CD14-positive monocyte (primary cell): Measurements from ENCODE around the gene OSBPL2. TPM values are rescaled to one million over a fixed set of nuclear protein-coding genes. Genes with fewer than 3 reads are reported as not detected.

Experiments
- DNase-seq, 3 donors: peaks; one replicate each; pipeline ENCODE4 v3.0.0-alpha.2; 2011 to 2022
- H2AFZ ChIP-seq: 2 replicates; pipeline ENCODE4 v1.6.0; 2012; ENCODE audit warnings: mild to moderate bottlenecking, low read depth, low read length, inconsistent platforms; ENCODE audit not compliant: insufficient read depth, poor library complexity, severe bottlenecking
- H3K27ac ChIP-seq, 2 donors: 1 replicate in 1 of 2; 2 replicates in 1 of 2; pipeline ENCODE4 v1.5.1; 2012 to 2013; ENCODE audit warnings: low read length in 2 of 2, control low read depth in 1 of 2, inconsistent platforms in 1 of 2, low read depth in 1 of 2, mild to moderate bottlenecking in 1 of 2
- H3K27me3 ChIP-seq, 2 donors: one replicate each; pipeline versions ENCODE4 v1.6.0 to v1.6.1; 2011 to 2013; ENCODE audit warnings: low read length in 2 of 2; ENCODE audit not compliant: control insufficient read depth in 2 of 2, insufficient read depth in 2 of 2
- H3K36me3 ChIP-seq, 2 donors: replicated peaks in 1 of 2; 1 replicate in 1 of 2; 2 replicates in 1 of 2; pipeline versions ENCODE4 v1.5.1 to v1.6.1; 2012 to 2013; ENCODE audit warnings: low read length in 2 of 2, control low read depth in 1 of 2, inconsistent platforms in 1 of 2, mild to moderate bottlenecking in 1 of 2; ENCODE audit not compliant: insufficient read depth in 2 of 2, control insufficient read depth in 1 of 2
- H3K4me1 ChIP-seq, 2 donors: 1 replicate in 1 of 2; 2 replicates in 1 of 2; pipeline versions ENCODE4 v1.5.1 to v1.6.1; 2012 to 2013; ENCODE audit warnings: low read length in 2 of 2, control low read depth in 1 of 2, inconsistent platforms in 1 of 2, mild to moderate bottlenecking in 1 of 2, moderate library complexity in 1 of 2; ENCODE audit not compliant: insufficient read depth in 2 of 2, control insufficient read depth in 1 of 2
- H3K4me2 ChIP-seq: replicated peaks from 2 replicates; pipeline ENCODE3; 2012; ENCODE audit warnings: low read length, moderate library complexity, mild to moderate bottlenecking; ENCODE audit not compliant: poor library complexity, severe bottlenecking; ENCODE audit errors: extremely low read depth
- H3K4me3 ChIP-seq, 3 experiments: fragments of 200-600 bp in 1 of 3; sonication (generic) in 1 of 3; replicated peaks in 1 of 3; 1 replicate in 2 of 3; 2 replicates in 1 of 3; pipeline ENCODE4 v1.5.1; 2011 to 2013; ENCODE audit warnings: low read length in 3 of 3, mild to moderate bottlenecking in 3 of 3, control low read depth in 2 of 3, low read depth in 2 of 3, inconsistent platforms in 1 of 3, moderate library complexity in 1 of 3
- H3K79me2 ChIP-seq: 2 replicates; pipeline ENCODE4 v1.6.0; 2012; ENCODE audit warnings: mild to moderate bottlenecking, control low read depth, inconsistent platforms, low read length, moderate library complexity; ENCODE audit not compliant: insufficient read depth
- H3K9ac ChIP-seq: 2 replicates; pipeline ENCODE4 v1.6.0; 2017; ENCODE audit warnings: low read length, mild to moderate bottlenecking; ENCODE audit not compliant: insufficient read depth, poor library complexity, severe bottlenecking
- H3K9me3 ChIP-seq, 2 donors: replicated peaks in 1 of 2; 1 replicate in 1 of 2; 2 replicates in 1 of 2; pipeline versions ENCODE4 v1.5.1 to v1.6.1; 2012 to 2013; ENCODE audit warnings: low read length in 2 of 2, control low read depth in 1 of 2; ENCODE audit not compliant: control insufficient read depth in 1 of 2, insufficient read depth in 1 of 2
- H4K20me1 ChIP-seq: 2 replicates; pipeline ENCODE4 v1.6.0; 2012; ENCODE audit warnings: mild to moderate bottlenecking, low read length, control low read depth, moderate library complexity; ENCODE audit not compliant: insufficient read depth
- H3K27ac Mint-ChIP-seq, 7 donors: one replicate each; pipeline ENCODE4 v1.8.0; 2020; ENCODE audit warnings: mild to moderate bottlenecking in 7 of 7, mixed read lengths in 7 of 7, moderate library complexity in 6 of 7, inconsistent platforms in 2 of 7
- H3K27me3 Mint-ChIP-seq, 3 donors: one replicate each; pipeline ENCODE4 v1.8.0; 2021 to 2022; ENCODE audit warnings: low read depth in 3 of 3, mild to moderate bottlenecking in 3 of 3, mixed read lengths in 3 of 3, moderate library complexity in 3 of 3, inconsistent platforms in 1 of 3
- H3K36me3 Mint-ChIP-seq, 2 donors: one replicate each; pipeline ENCODE4 v1.8.0; 2020; ENCODE audit warnings: mixed read lengths in 2 of 2, inconsistent platforms in 1 of 2, mild to moderate bottlenecking in 1 of 2
- H3K4me1 Mint-ChIP-seq: one replicate; pipeline ENCODE4 v1.8.0; 2020; ENCODE audit warnings: mild to moderate bottlenecking, mixed read lengths
- H3K4me3 Mint-ChIP-seq, 2 donors: one replicate each; pipeline ENCODE4 v1.8.0; 2020; ENCODE audit warnings: mild to moderate bottlenecking in 2 of 2, mixed read lengths in 2 of 2, moderate library complexity in 1 of 2
- H3K9me3 Mint-ChIP-seq, 7 donors: one replicate each; pipeline ENCODE4 v1.8.0; 2020 to 2022; ENCODE audit warnings: mixed read lengths in 7 of 7, mild to moderate bottlenecking in 6 of 7, moderate library complexity in 6 of 7, inconsistent platforms in 2 of 7
- WGBS: methylation state at CpG from one replicate; pipeline ENCODE4 v1.1.5; 2013; ENCODE audit warnings: missing lambda C conversion rate; ENCODE audit not compliant: insufficient coverage; 5-methylcytosine and 5-hydroxymethylcytosine counted together
- intact Hi-C, 2 donors: fragments of 100-400 bp; cut with micrococcal nuclease; formaldehyde crosslinking; loops; one replicate each; pipeline versions ENCODE4 v1.15.0 to v1.15.1; 2023
- polyA plus RNA-seq, 3 donors: library from polyadenylated mRNA; depleted of rRNA in 1 of 3; unstranded in 2 of 3; stranded (reverse) in 1 of 3; fragments of 300-500 nt in 2 of 3; fragments of >200 nt in 1 of 3; fragmentation: Illumina TruSeq in 2 of 3; gene quantifications; 1 replicate in 2 of 3; 2 replicates in 1 of 3; pipeline ENCODE4 v1.2.3, GENCODE V29; 2012 to 2021
- TF ChIP-seq, protein P1 (sequence below): fragments of 200-600 bp; IDR thresholded peaks from one replicate; pipeline ENCODE4 v1.8.0; 2022; ENCODE audit warnings: antibody characterized with exemption, mild to moderate bottlenecking

Gene OSBPL2
- polyA plus RNA-seq, 3 donors, result 12.9 to 29.1 (median 17.9) TPM

DNA sequence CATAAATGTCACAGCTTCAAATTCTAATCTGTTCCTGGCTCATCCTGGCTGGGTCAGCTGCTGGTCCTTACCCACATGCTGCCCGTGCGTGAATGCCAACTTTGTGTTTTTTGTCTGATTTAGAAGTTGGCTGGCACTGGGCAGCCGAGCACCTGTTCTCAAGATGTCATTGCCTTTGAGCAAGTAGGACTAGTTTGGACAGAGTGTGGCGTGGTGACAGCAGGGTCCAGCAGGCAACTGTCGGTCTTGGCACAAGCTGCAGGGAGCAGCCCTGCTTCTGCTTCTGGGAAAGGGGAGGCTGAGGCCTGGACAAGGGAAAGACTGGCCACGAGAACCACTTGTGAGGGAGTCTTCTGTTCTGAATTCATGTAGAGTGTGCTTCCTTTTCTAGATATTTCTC lies 38.1 kb downstream of the OSBPL2 start:
- no peaks in the 10 kb centered on the region for H3K79me2 ChIP-seq
- DNase-seq, result no peak
- 100% methylated on average over 4 of the region's 6 CpGs for WGBS
- H3K4me3 ChIP-seq, result no peak overlapping the region
- Mint-ChIP-seq H3K36me3 (peaks cover 85 to 96% of the 10 kb centered on the region in 2 donors), H3K9me3 (no peaks in the 10 kb centered on the region), H3K4me3 (no peak overlapping the region), H3K4me1 (no peaks in the 10 kb centered on the region), H3K27ac (no peak overlapping the region), H3K27me3 (peaks cover 0 to 2% (median 1%) of the 10 kb centered on the region in 3 donors)
- H3K4me1 ChIP-seq, result no peaks in the 10 kb centered on the region
- no peaks in the 10 kb centered on the region for H3K27me3 ChIP-seq
- H3K9ac ChIP-seq, result no peak overlapping the region
- intact Hi-C loops, result no loop called here
- TF ChIP-seq, protein P1, sequence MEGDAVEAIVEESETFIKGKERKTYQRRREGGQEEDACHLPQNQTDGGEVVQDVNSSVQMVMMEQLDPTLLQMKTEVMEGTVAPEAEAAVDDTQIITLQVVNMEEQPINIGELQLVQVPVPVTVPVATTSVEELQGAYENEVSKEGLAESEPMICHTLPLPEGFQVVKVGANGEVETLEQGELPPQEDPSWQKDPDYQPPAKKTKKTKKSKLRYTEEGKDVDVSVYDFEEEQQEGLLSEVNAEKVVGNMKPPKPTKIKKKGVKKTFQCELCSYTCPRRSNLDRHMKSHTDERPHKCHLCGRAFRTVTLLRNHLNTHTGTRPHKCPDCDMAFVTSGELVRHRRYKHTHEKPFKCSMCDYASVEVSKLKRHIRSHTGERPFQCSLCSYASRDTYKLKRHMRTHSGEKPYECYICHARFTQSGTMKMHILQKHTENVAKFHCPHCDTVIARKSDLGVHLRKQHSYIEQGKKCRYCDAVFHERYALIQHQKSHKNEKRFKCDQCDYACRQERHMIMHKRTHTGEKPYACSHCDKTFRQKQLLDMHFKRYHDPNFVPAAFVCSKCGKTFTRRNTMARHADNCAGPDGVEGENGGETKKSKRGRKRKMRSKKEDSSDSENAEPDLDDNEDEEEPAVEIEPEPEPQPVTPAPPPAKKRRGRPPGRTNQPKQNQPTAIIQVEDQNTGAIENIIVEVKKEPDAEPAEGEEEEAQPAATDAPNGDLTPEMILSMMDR, result no peak
- no peak overlapping the region for H2AFZ ChIP-seq
- peaks cover 78 to 98% of the 10 kb centered on the region in 2 donors for H3K36me3 ChIP-seq
- H4K20me1 ChIP-seq, result peaks cover 30% of the 10 kb centered on the region
- H3K4me2 ChIP-seq, result no peak overlapping the region
- no peak overlapping the region for H3K27ac ChIP-seq
- no peaks in the 10 kb centered on the region for H3K9me3 ChIP-seq

DNA sequence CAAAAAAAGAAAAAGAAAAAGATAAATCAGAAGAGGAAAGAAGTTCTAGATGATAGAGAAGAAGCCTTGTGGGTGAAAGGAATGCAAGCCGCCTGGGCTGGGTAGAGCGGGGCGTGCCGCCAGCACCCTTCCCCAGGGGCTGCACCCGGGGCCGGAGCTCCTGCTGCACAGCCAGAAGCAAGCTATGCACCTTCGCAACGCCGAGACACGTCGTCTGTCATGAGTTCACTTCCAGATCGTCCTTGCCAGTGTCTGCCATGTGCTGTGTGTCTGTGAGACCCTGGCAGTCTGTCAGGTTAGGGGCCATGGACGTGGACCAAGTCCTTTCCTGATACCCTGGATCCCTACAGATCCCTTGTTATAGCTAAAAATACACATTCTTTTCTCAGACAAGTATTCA lies 38.9 kb downstream of the OSBPL2 start:
- intact Hi-C loops, result no loop called here

More for the DNA sequence above, 38.9 kb downstream of the OSBPL2 start:
- H3K4me3 ChIP-seq, result no peak overlapping the region
- no peak for DNase-seq
- TF ChIP-seq, protein P1, result no peak
- no peaks in the 10 kb centered on the region for H3K4me1 Mint-ChIP-seq
- no peak overlapping the region for H3K4me2 ChIP-seq
- peaks cover 78 to 98% of the 10 kb centered on the region in 2 donors for H3K36me3 ChIP-seq
- H3K4me3 Mint-ChIP-seq, result no peak overlapping the region
- H3K9me3 ChIP-seq, result no peaks in the 10 kb centered on the region
- H3K36me3 Mint-ChIP-seq, result peaks cover 85 to 96% of the 10 kb centered on the region in 2 donors
- no peak overlapping the region for H3K9ac ChIP-seq
- H3K27me3 Mint-ChIP-seq, result peaks cover 0 to 2% (median 0%) of the 10 kb centered on the region in 3 donors
- H3K79me2 ChIP-seq, result no peaks in the 10 kb centered on the region
- no peaks in the 10 kb centered on the region for H3K4me1 ChIP-seq
- peaks cover 27% of the 10 kb centered on the region for H4K20me1 ChIP-seq
- WGBS, result 84% methylated on average over 12 of the region's 13 CpGs
- H3K27ac ChIP-seq, result no peak overlapping the region
- H3K27me3 ChIP-seq, result no peaks in the 10 kb centered on the region
- no peaks in the 10 kb centered on the region for H3K9me3 Mint-ChIP-seq
- no peak overlapping the region for H3K27ac Mint-ChIP-seq
- no peak overlapping the region for H2AFZ ChIP-seq
